CD4-positive, alpha-beta T cell treated with Interleukin-1 beta for 1 hour (primary cell): ENCODE results near the gene NRXN3.

Source experiments
- DNase-seq, 2 donors: peaks; one replicate each; pipeline ENCODE4 v3.0.0-alpha.2; 2020 to 2022

Gene NRXN3

GRCh38 chr14:78175412-78175811, 5.2 kb downstream of the NRXN3 start:
- DNase-seq: no peak

DNA sequence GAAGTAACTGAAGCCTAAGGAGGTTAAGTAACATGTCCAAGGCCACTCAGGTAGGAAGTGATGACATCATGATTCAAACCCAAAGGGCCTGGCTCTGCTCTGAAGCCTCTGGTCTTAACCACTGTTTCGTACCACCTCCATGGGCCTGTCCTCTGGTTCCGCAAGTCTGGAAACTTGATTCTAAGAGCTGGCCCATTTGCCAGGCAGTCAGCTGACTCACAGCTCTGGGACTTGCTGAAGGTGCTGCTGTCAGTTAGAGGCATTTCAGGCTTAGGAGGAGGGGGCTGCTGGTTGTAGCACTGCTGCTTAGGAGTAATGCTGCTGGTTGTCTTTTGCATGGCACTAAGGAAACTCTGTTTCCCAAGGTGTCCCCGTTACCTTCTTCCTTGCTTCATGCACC, 7.9 kb downstream of the NRXN3 start:
- DNase-seq: no peak

DNA sequence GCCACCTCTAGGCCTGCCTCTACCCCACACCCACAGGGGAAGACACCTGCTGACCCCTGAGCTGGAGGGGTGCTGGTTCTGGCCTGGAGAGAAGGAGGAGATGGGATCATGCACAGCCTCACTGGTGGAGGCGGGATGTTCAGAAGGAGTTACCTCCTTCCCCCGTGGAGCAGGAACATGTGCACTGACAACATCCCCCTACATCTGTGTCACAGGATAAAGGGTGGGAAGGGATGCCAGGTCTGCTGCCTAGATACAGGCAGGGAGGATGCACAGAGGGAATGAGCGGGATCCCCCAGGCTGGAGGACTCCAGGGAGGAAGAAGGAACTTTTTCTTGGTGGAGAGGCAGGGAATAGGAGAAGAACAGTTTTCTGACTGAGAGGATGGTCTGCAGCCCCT, 8.8 kb downstream of the NRXN3 start:
- no peak for DNase-seq

DNA sequence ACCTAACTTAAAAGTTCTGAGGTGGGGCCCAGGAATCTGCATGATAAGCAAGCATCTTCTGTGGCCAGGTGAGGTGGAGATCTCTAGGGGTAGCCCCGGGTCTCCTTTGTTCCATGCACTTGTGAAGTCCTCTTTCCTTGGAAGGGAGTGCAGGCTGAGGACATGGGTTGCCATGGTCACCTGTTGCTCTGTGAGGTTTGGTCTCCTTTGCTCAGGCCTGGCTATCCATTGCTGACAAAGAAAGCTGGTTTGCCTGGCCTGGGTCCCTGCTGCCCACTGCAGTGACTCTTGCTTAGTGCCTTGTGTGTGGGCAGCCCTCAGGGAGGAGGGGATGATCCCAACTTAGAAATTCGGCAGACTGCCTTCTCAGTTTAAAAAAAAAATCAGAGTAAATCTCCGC, 11.1 kb downstream of the NRXN3 start:
- DNase-seq: no peak

DNA sequence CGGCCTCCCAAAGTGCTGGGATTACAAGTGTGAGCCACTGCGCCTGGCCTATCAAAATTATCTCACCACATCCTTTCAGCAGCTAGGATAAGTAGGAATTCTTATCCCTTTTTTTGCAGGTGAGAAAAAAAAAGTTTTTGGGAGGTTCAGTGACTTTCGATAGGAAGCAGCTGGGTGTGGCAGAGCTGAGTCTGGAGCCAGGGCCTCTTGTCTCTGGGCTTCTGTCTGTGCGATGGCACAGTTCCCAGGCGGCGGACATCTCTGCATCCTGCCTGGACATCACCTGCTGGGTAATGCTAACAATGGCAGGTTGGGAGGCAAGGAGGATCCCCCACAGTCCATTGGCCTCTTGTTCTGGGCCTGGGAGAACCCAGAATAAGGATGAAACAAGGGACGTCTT, 12.5 kb downstream of the NRXN3 start:
- DNase-seq: no peak

GRCh38 chr14:78184157-78184556, 14.0 kb downstream of the NRXN3 start:
- DNase-seq: no peak

- DNase-seq: no peak
Observed at GRCh38 chr14:78186277-78186676, 16.1 kb downstream of the NRXN3 start.

DNA sequence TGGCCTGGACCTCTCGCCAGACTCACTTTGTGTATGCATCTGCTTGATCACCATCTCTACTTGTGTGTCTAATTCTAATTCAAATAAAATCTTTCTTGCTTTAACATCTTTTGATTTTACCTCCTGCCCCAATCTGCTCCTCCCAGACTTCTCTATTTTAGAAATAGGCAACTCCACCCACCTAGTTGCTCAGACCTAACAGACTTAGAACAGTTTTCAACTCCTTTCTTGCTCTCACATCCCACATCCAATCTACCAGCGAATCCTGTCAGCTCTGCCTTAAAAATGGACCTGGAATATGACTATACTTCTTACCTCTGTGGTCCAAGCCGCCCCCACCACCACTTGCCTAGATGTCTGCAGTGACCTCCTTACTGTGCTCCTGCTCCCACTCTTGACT, 18.7 kb downstream of the NRXN3 start:
- no peak for DNase-seq

- DNase-seq: no peak
Observed at GRCh38 chr14:78195431-78195830, 25.3 kb downstream of the NRXN3 start.

- no peak for DNase-seq
Observed at GRCh38 chr14:78196323-78196722, 26.1 kb downstream of the NRXN3 start.

DNA sequence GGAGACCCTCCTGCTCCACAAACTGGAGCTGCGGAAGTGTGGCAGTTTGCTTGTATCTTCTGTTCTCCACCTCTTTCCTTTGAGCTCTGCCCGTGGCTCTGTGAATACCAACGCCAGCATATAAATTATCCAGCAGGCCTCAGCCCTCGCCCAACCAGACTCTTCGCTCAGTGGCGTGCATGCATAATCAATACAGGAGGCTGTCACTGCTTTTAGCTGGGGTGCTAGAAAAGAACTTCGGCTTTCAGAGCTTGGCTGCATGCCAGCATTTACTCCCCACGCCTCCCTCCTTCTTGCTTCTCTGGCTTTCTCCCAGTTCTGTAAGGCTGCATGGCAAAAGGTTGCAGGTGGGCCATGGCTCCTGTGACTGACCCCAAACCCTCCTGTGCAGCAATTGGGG, 26.9 kb downstream of the NRXN3 start:
- DNase-seq: no peak

- DNase-seq: no peak
Observed at GRCh38 chr14:78202163-78202562, 32.0 kb downstream of the NRXN3 start.

GRCh38 chr14:78202976-78203375, 32.8 kb downstream of the NRXN3 start:
- DNase-seq: no peak

- DNase-seq: no peak
Observed at GRCh38 chr14:78207414-78207813, 37.2 kb downstream of the NRXN3 start.

DNA sequence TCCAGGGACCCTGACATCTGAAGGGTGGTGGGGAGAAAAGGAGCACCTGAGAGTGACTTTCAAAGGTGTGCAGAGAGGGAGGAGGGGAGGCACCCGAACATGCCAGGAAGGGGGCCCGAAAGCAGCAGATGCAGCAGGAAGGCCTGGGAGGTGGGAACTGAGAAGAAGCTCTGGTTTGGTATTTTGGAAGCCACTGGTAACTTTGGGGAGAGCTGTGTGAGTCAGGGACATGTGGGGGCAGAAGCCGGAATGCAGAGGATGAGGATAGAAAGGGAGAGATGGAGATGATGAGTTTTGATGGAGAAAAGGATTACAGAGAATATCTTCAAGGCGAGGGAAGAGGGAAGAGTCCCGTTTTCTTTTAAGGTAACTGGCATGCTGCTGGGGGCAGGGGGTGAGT, 50.1 kb downstream of the NRXN3 start:
- no peak for DNase-seq

DNA sequence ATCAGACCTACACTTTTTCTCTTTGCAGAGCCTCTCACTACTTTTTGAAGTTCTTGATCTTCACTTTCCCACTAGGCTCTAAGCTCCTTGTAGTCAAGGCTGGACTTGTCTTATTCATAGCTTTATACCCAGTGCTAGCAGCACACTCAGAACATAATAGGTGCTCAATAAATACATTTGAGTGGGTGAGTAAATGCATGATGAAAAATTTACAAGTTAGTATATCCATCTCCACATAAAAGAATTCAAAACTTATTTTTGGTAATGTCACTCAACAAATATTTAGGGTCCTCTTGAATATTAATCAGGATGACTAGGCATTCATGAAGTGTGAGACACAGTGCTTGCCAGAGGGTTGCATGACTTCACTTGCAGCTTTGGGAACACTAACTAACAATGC, 52.6 kb downstream of the NRXN3 start:
- no peak for DNase-seq

GRCh38 chr14:78227248-78228077, 57.3 kb downstream of the NRXN3 start:
- DNase-seq: no peak

DNA sequence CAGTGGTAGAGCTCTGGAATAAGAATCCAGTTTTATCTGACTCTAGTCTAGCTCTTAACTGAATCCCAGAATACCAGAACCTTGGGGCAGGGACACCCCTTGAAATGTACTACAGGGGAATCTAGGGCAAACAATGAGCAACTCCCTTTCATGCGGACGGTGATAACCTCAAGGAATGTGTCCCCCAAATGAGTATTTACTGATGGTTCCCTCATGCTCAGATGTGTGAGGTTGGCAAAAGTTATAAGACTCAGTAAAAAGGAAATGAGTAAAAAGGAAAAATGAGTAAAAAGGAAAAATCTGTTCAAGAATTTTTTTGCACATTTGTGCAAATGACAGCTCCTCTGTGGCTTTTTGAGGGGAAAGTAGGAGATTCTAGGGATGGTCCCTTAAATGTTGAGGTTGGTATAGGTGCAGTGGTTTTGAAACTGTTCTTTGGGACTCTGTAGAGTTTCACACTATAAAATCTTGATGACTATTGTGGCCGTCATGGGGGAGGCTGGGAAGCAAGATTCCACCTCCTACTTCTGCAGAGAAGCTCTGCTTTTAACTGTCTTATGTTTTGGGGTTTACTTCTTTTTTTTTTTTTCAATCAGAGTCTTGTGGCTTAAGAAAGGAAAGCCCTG, 58.6 kb downstream of the NRXN3 start:
- DNase-seq: no peak

DNA sequence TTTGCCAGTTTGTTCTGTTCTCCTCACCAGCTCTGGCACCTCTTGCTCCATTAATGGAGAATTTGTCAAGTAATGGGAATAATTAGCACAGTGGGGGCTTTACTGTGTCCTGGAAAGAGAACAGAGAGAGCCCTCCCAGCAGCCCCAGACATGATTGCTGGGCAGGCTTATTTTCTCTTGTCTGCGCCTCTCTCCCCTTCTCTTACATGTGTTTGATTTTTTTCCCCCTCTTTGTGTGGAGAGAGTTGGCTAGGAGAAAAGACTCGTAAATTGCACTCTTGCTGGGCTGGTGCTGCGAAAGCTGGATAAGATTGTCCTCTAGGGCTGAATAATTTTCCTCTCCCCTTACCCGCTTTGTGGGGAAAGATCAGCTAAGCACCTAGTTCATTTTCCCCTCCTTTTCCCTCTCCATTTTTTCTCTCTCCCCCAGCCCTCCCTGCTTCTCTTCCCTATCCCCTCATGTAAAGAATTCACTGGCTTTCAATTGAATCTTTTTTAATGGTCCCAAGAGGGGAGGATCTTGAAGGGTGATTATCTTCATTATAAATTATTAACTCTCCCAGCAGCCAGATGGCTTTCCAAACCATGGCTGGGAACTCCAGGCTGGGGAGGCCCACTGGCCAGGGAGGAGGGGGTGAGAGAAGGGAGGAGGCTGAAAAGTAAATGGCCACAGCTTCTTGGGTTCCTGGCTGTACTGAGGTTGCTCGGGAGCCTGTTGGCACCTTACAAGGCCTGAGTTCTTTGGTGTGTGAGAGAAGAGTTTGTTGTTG, 62.2 kb downstream of the NRXN3 start:
- no peak for DNase-seq

- no peak for DNase-seq
Observed at GRCh38 chr14:78238141-78238540, 68.0 kb downstream of the NRXN3 start.

- no peak for DNase-seq
Observed at GRCh38 chr14:78240567-78240966, 70.4 kb downstream of the NRXN3 start.

- DNase-seq: no peak
Observed at GRCh38 chr14:78242086-78242485, 71.9 kb downstream of the NRXN3 start.

GRCh38 chr14:78243187-78243586, 73.0 kb downstream of the NRXN3 start:
- DNase-seq: no peak

- DNase-seq: no peak
Observed at GRCh38 chr14:78245238-78245637, 75.1 kb downstream of the NRXN3 start.
